Superior temporal gyrus (tissue), 1 donor: ENCODE data around the gene HRH1.

Source experiments
- DNase-seq: peaks from one replicate; pipeline ENCODE4 v3.0.0-alpha.2; 2016; ENCODE audit errors: extremely low spot score

Gene HRH1

GRCh38 chr3:11282250-11283138 lies 128.2 kb downstream of the HRH1 start:
- peak; percentile 94 for DNase-seq

GRCh38 chr3:11283139-11283475 lies 128.8 kb downstream of the HRH1 start:
- no peak for DNase-seq

- no peak for DNase-seq
These were observed 129.7 kb downstream of the HRH1 start for GRCh38 chr3:11284011-11284410.

GRCh38 chr3:11285471-11285870 lies 131.2 kb downstream of the HRH1 start:
- DNase-seq: no peak

- no peak for DNase-seq
These were observed 133.1 kb downstream of the HRH1 start for GRCh38 chr3:11287404-11287803.

GRCh38 chr3:11288021-11288491 lies 133.8 kb downstream of the HRH1 start:
- no peak for DNase-seq

GRCh38 chr3:11288786-11289637 lies 134.7 kb downstream of the HRH1 start:
- DNase-seq: no peak

GRCh38 chr3:11289864-11290263 lies 135.6 kb downstream of the HRH1 start:
- DNase-seq: no peak

- DNase-seq: no peak
These were observed 136.7 kb downstream of the HRH1 start for GRCh38 chr3:11290743-11291680.

- DNase-seq: no peak
These were observed 137.5 kb downstream of the HRH1 start for GRCh38 chr3:11291808-11292207.

GRCh38 chr3:11297126-11297525 lies 142.8 kb downstream of the HRH1 start:
- DNase-seq: no peak

- DNase-seq: no peak
These were observed 146.7 kb downstream of the HRH1 start for GRCh38 chr3:11300970-11301369.

- no peak for DNase-seq
These were observed 148.2 kb downstream of the HRH1 start for GRCh38 chr3:11302444-11302843.

GRCh38 chr3:11304175-11304574 lies 149.9 kb downstream of the HRH1 start:
- DNase-seq: no peak

GRCh38 chr3:11305509-11305908 lies 151.2 kb downstream of the HRH1 start:
- no peak for DNase-seq

GRCh38 chr3:11306817-11307589 lies 152.7 kb downstream of the HRH1 start:
- no peak for DNase-seq

GRCh38 chr3:11307830-11308432 lies 153.6 kb downstream of the HRH1 start:
- DNase-seq: no peak

- no peak for DNase-seq
These were observed 156.0 kb downstream of the HRH1 start for GRCh38 chr3:11310258-11310657.

GRCh38 chr3:11312166-11312565 lies 157.9 kb downstream of the HRH1 start:
- DNase-seq: no peak
